NCI-H69 (cell line): ENCODE results near the gene TMEM145.

Source experiments
- DNase-seq: peaks from one replicate; lab custom pipeline; 2025; lab: John Stamatoyannopoulos, UW

The TMEM145 gene

DNA sequence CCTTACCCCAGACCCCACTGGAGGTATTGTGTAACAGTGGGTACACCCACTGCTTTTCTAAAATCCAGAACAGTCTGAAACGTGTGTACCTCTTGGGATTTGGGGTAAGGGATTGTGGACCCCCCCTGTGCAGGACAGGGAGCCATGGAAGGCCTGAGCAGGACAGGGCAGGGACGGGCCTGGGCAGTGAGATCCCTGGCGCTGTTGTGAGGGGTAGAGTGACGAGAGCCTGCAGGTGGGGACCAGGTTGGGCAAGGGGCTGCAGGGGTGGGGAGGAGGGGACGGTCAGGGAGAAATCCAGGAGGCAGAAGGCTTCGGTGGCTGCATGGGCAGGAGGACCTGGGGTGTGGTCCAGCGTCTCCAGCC lies 48.4 kb downstream of the TMEM145 start:
- DNase-seq: no peak

DNA sequence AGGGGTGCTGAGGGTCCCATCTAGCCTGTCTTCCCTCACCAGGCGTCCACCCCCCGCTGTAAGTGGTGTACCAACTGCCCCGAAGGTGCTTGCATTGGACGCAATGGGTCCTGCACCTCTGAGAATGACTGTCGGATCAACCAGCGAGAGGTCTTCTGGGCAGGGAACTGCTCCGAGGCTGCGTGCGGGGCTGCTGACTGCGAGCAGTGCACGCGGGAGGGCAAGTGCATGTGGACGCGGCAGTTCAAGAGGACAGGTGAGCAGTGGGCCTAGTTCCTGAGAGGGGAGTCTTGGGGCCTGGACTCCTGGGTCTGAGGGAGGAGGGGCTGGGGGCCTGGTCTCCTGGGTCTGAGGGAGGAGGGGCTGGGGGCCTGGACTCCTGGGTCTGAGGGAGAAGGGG lies 49.2 kb downstream of the TMEM145 start:
- no peak for DNase-seq

DNA sequence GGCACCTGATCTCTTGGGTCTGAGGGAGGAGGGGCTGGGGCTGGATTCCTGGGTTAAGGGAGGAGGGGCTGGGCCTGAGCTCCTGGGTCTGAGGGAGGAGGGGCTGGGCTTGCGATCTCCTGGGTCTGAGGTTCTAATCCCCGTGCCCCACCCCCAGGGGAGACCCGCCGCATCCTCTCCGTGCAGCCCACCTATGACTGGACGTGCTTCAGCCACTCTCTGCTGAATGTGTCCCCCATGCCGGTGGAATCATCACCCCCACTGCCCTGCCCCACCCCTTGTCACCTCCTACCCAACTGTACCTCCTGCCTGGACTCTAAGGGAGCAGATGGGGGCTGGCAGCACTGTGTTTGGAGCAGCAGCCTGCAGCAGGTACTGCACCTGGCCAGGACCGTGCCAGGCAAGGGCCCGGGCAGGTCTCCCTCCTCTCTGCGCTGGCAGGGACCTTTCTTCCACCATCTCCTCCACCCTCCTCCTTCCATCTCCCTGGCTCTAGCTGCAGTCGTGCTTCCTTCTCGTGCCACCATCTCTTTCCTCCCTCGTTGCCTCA lies 49.9 kb downstream of the TMEM145 start:
- DNase-seq: no peak

DNA sequence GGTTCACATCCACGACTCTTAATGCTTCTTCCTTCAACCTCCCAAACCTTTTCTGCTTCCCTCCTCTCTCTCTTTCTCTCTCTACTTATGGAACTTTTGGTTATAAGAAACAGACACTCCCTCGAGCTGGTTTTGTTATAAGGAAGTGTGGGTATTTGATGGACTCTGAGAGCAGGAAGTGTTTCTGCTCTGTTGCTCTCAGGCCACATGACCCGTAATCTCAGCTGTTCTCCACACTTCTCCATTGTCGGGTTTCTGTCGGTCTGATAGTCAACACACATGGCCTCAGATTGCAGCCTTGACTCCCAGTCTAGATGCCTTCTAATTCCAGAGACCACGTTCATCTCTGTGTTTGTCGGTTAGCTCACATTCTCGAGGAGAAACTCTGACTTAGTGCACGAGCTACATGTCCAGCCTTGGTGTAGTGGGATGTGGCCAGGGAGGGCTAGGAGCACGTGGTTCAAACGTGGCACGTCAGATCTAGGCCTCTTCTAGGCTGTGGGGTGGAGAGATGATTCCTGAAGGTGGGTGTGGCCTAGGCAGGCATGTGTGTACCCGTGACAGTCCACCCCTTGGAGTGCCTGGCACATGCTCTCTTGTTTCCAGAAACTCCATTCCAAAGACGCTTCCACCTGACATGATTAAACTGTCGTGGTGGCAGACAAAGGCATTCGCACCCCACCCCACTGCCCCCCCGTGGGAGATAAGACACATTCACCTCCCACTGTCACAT lies 50.7 kb downstream of the TMEM145 start:
- no peak for DNase-seq

DNA sequence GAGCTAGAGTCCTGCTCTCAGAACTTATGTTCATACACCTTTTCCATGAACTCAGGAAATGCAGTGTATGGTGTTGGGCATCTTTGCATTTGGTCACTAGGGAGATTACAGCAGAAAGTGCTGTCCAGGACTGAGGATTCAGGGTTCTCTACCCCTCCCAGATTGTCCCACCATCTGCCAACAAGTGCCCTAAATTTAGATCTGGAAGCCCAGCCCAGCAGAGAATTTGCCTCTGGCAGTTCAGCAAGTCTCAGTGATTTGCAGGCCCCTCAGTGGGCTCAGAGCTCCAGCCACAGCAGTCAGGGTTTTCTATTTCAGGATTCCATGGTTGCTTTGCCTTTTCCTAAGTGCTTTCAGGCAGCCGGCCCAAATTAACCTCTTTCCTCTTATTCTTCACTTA lies 53.6 kb downstream of the TMEM145 start:
- no peak for DNase-seq

DNA sequence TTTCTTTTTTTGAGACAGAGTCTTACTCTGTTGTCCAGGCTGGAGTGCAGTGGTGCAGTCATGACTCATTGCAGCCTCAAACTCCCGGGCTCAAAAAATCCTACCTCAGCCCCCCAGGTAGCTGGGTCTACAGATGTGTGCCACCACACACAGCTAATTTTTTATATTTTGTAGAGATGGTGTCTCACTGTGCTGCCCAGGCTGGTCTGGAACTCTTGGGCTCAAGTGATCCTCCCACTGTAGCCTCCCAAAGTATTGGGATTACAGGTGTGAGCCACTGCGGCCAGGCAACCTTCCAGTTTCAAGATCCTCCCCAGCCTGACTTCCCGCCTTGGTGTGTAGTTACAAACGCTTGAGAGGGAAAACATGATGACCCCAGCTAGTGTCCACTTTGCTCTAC lies 54.8 kb downstream of the TMEM145 start:
- DNase-seq: no peak

DNA sequence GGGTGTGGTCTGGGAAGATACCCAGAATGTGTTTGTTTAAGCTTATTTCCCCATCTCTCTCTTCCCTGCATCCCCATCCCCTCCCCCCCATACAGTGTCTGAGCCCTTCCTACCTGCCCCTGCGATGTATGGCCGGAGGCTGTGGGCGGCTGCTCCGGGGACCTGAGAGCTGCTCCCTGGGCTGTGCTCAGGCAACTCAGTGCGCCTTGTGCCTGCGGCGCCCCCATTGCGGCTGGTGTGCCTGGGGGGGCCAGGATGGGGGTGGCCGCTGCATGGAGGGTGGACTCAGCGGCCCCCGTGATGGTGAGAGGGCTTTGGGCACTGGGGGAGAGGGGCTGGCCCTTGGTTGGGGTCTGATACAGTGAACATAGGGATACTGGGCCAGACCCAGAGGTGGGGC lies 55.3 kb downstream of the TMEM145 start:
- no peak for DNase-seq

DNA sequence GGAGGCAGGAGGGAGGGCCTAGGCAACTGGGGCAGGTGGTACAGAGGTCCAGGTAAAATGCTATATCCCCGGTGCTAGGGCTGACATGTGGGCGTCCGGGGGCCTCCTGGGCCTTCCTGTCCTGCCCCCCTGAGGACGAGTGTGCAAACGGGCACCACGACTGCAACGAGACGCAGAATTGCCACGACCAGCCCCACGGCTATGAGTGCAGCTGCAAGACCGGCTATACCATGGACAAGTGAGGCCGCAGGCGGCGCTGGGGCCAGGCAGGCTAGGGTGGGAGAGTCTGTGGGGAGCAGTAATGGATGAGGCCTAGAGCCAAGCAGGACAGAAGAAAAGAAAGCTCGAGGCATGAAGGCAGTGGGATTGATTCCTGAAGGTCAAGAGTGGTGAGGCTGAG lies 55.7 kb downstream of the TMEM145 start:
- DNase-seq: no peak

DNA sequence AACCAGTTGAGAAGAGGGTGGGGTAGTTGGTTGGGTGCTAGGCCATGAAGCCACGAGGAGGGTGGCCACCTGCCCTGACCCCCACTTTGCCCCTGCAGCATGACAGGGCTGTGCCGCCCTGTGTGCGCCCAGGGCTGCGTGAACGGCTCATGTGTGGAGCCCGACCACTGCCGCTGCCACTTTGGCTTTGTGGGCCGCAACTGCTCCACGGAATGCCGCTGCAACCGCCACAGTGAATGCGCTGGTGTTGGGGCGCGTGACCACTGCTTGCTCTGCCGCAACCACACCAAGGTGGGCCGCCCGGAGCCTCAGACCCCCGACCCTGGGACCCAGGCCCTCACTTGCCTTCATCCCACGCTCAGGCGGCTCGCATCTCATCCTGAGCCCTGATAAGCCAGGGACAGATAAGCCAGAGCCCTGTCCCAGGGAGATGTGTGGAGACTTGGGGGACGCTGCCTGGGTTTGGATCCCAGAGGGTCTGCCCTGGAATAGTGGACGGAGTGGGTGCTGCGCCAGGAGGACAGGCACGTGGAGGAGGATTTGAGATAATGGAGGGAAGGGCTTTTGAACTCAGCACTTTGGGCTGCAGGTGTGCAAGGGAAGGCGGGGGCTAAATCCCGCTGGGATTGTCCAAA lies 56.4 kb downstream of the TMEM145 start:
- no peak for DNase-seq

DNA sequence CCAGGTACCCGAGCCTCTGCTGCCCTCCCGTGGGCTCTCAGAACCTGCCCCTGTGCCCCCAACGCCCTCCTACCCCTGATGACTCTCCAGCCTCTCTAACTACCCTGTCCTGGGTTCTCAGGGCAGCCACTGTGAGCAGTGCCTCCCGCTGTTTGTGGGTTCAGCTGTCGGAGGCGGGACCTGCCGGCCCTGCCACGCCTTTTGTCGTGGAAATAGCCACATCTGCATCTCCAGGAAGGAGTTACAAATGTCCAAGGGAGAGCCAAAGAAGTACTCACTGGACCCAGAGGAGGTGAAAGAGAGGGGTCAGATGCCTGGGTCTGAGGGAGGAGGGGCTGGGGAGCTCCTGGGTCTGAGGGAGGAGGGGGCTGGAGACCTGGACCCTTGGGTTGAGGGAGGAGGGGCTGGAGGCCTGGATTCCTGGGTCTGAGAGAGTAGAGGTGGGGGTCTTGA lies 57.0 kb downstream of the TMEM145 start:
- DNase-seq: peak; percentile 73

DNA sequence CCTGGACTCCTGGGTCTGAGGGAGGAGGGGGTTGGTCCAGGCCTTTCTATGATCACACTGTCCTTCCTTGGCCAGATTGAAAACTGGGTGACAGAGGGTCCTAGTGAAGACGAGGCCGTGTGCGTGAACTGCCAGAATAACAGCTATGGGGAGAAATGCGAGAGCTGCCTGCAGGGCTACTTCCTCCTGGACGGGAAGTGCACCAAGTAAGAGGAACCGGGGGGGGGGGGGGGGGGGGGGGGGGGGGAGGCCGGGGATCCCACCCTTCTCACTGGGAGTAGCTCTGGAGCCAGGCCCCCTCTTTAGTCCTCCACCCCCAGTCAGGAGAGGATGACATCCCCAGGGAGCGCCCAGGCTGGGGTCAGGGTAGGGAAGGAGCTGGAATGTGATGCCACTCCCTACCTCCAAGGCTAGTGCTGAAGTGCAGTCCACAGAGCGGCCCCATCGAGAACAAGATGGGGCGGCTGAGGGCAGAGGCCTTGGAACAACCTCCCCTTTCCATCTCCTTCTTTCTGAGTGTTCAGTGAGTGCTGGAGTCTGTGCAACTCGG lies 57.6 kb downstream of the TMEM145 start:
- DNase-seq: no peak
